Ishikawa (cell line): ENCODE results near the gene TRPM3.

Source experiments
- CEBPB ChIP-seq: IDR thresholded peaks from 2 replicates; pipeline ENCODE4 v1.6.1; 2012
- CREB1 ChIP-seq: IDR thresholded peaks from 2 replicates; pipeline ENCODE4 v1.6.1; 2012; ENCODE audit warnings: low read depth
- EGR1 ChIP-seq: IDR thresholded peaks from 2 replicates; pipeline ENCODE4 v1.6.1; 2012
- EP300 ChIP-seq: IDR thresholded peaks from 2 replicates; pipeline ENCODE4 v1.6.1; 2012; ENCODE audit warnings: borderline replicate concordance
- FOXM1 ChIP-seq: IDR thresholded peaks from 2 replicates; pipeline ENCODE4 v1.6.1; 2012; ENCODE audit warnings: low read depth, borderline replicate concordance
- MAX ChIP-seq: IDR thresholded peaks from 2 replicates; pipeline ENCODE4 v1.6.1; 2012
- NFIC ChIP-seq: IDR thresholded peaks from 2 replicates; pipeline ENCODE4 v1.6.1; 2012
- RAD21 ChIP-seq: IDR thresholded peaks from 2 replicates; pipeline ENCODE4 v1.6.1; 2012; ENCODE audit warnings: low read depth
- REST ChIP-seq: IDR thresholded peaks from 2 replicates; pipeline ENCODE4 v1.6.1; 2012; ENCODE audit warnings: low read depth, mild to moderate bottlenecking
- TAF1 ChIP-seq: IDR thresholded peaks from 2 replicates; pipeline ENCODE4 v1.6.1; 2012; ENCODE audit warnings: low read depth, mild to moderate bottlenecking
- TCF12 ChIP-seq: IDR thresholded peaks from 2 replicates; pipeline ENCODE4 v1.6.1; 2012; ENCODE audit warnings: low read depth
- TEAD4 ChIP-seq: IDR thresholded peaks from 2 replicates; pipeline ENCODE4 v1.6.1; 2012
- USF1 ChIP-seq: IDR thresholded peaks from 2 replicates; pipeline ENCODE4 v1.6.1; 2012
- YY1 ChIP-seq: IDR thresholded peaks from 2 replicates; pipeline ENCODE4 v1.6.1; 2012; ENCODE audit warnings: low read depth
- ZBTB7A ChIP-seq: IDR thresholded peaks from 2 replicates; pipeline ENCODE4 v1.6.1; 2012; ENCODE audit warnings: low read depth

Gene TRPM3

GRCh38 chr9:70610287-70610644 is 511.2 kb downstream of the TRPM3 start:
- TF ChIP-seq EP300 (no peak), CREB1 (no peak), RAD21 (no peak), CEBPB (no peak), YY1 (no peak), REST (no peak), TAF1 (no peak), NFIC (no peak), FOXM1 (no peak), TEAD4 (no peak), ZBTB7A (no peak), MAX (no peak), USF1 (no peak), EGR1 (no peak), TCF12 (no peak)

- TF ChIP-seq CEBPB (no peak), TAF1 (no peak), REST (no peak), RAD21 (no peak), NFIC (no peak), CREB1 (no peak), FOXM1 (no peak), EGR1 (no peak), MAX (no peak), YY1 (no peak), TCF12 (no peak), USF1 (no peak), ZBTB7A (no peak), EP300 (no peak), TEAD4 (no peak)
These were observed 511.7 kb downstream of the TRPM3 start for GRCh38 chr9:70609542-70610286.

GRCh38 chr9:70609011-70609410 is 512.4 kb downstream of the TRPM3 start:
- TF ChIP-seq TEAD4 = no peak
- no peak for TF ChIP-seq EP300
- TF ChIP-seq YY1 = no peak
- TF ChIP-seq ZBTB7A = no peak
- no peak for TF ChIP-seq CEBPB
- TF ChIP-seq FOXM1 = no peak
- no peak for TF ChIP-seq CREB1

GRCh38 chr9:70607926-70608325 is 513.5 kb downstream of the TRPM3 start:
- TF ChIP-seq FOXM1 (no peak), USF1 (0 out of 2 replicates have a peak, but pooled peaks have one; percentile 39), YY1 (no peak), NFIC (no peak)

GRCh38 chr9:70607329-70607728 is 514.1 kb downstream of the TRPM3 start:
- TF ChIP-seq EGR1 (no peak), YY1 (no peak), USF1 (no peak), ZBTB7A (no peak), TCF12 (no peak), FOXM1 (no peak), EP300 (no peak), CREB1 (no peak), TEAD4 (no peak), MAX (no peak)
